ENCODE measurements around the gene EFNA5.

EFNA5 gene

GRCh38 chr5:107418902-107419301 is 251.8 kb downstream of the EFNA5 start:
- no peak for DNase-seq

GRCh38 chr5:107418071-107418470 is 252.7 kb downstream of the EFNA5 start:
- DNase-seq: no peak

- DNase-seq: no peak
Observed at GRCh38 chr5:107415762-107416161, 255.0 kb downstream of the EFNA5 start.

- DNase-seq: no peak
Observed at GRCh38 chr5:107414802-107415201, 255.9 kb downstream of the EFNA5 start.

- DNase-seq: no peak
Observed at GRCh38 chr5:107413754-107414153, 257.0 kb downstream of the EFNA5 start.

- no peak for DNase-seq
Observed at GRCh38 chr5:107408564-107408963, 262.2 kb downstream of the EFNA5 start.

GRCh38 chr5:107407713-107408298 is 262.9 kb downstream of the EFNA5 start:
- no peak for DNase-seq

GRCh38 chr5:107404595-107405374 is 266.0 kb downstream of the EFNA5 start:
- no peak for DNase-seq

GRCh38 chr5:107403228-107403953 is 267.3 kb downstream of the EFNA5 start:
- no peak for DNase-seq

GRCh38 chr5:107402434-107403227 is 268.1 kb downstream of the EFNA5 start:
- no peak for DNase-seq

GRCh38 chr5:107401470-107402122 is 269.1 kb downstream of the EFNA5 start:
- no peak for DNase-seq

- DNase-seq: no peak
Observed at GRCh38 chr5:107400328-107400727, 270.4 kb downstream of the EFNA5 start.

- DNase-seq: no peak
Observed at GRCh38 chr5:107398703-107399102, 272.0 kb downstream of the EFNA5 start.

- DNase-seq: no peak
Observed at GRCh38 chr5:107396351-107396690, 274.4 kb downstream of the EFNA5 start.

GRCh38 chr5:107395632-107396350 is 274.9 kb downstream of the EFNA5 start:
- DNase-seq: no peak

- no peak for DNase-seq
Observed at GRCh38 chr5:107393851-107394250, 276.9 kb downstream of the EFNA5 start.

- DNase-seq: no peak
Observed at GRCh38 chr5:107391787-107392186, 278.9 kb downstream of the EFNA5 start.

GRCh38 chr5:107389775-107390148 is 281.0 kb downstream of the EFNA5 start:
- no peak for DNase-seq

- DNase-seq: peak; percentile 9
Observed at GRCh38 chr5:107389130-107389774, 281.5 kb downstream of the EFNA5 start.

- no peak for DNase-seq
Observed at GRCh38 chr5:107388141-107388861, 282.4 kb downstream of the EFNA5 start.

Data from central memory CD4-positive, alpha-beta T cell (primary cell).